GM18861 (cell line): Measurements from ENCODE around the gene TRERF1.

ENCODE experiments used
- ATAC-seq: cut with Tn5 transposase; IDR thresholded peaks from one replicate; pipeline ENCODE4 v1.9.1; 2021; ENCODE audit not compliant: unreplicated experiment

Gene TRERF1

GRCh38 chr6:42374018-42374669 is 77.6 kb downstream of the TRERF1 start:
- no peak for ATAC-seq

GRCh38 chr6:42372699-42373098 is 79.0 kb downstream of the TRERF1 start:
- no peak for ATAC-seq

GRCh38 chr6:42370323-42370985 is 81.3 kb downstream of the TRERF1 start:
- ATAC-seq: no peak

GRCh38 chr6:42369568-42369967 is 82.2 kb downstream of the TRERF1 start:
- no peak for ATAC-seq

- peak; percentile 13 for ATAC-seq
Measured at GRCh38 chr6:42368181-42368580, 83.5 kb downstream of the TRERF1 start.

- peak; percentile 44 for ATAC-seq
Measured at GRCh38 chr6:42367353-42368011, 84.2 kb downstream of the TRERF1 start.

GRCh38 chr6:42366999-42367352 is 84.8 kb downstream of the TRERF1 start:
- ATAC-seq: peak; percentile 10

GRCh38 chr6:42366011-42366705 is 85.6 kb downstream of the TRERF1 start:
- ATAC-seq: no peak

GRCh38 chr6:42365021-42365420 is 86.7 kb downstream of the TRERF1 start:
- ATAC-seq: no peak

GRCh38 chr6:42363926-42364849 is 87.5 kb downstream of the TRERF1 start:
- ATAC-seq: no peak

- ATAC-seq: no peak
Measured at GRCh38 chr6:42361036-42361435, 90.7 kb downstream of the TRERF1 start.

- ATAC-seq: no peak
Measured at GRCh38 chr6:42359021-42359420, 92.7 kb downstream of the TRERF1 start.

- no peak for ATAC-seq
Measured at GRCh38 chr6:42355416-42355815, 96.3 kb downstream of the TRERF1 start.

- ATAC-seq: no peak
Measured at GRCh38 chr6:42354702-42355101, 97.0 kb downstream of the TRERF1 start.

GRCh38 chr6:42352856-42353564 is 98.7 kb downstream of the TRERF1 start:
- ATAC-seq: no peak

- no peak for ATAC-seq
Measured at GRCh38 chr6:42350911-42351310, 100.8 kb downstream of the TRERF1 start.

- no peak for ATAC-seq
Measured at GRCh38 chr6:42349753-42350511, 101.8 kb downstream of the TRERF1 start.

GRCh38 chr6:42347456-42347855 is 104.3 kb downstream of the TRERF1 start:
- ATAC-seq: no peak

- ATAC-seq: no peak
Measured at GRCh38 chr6:42345696-42346416, 105.9 kb downstream of the TRERF1 start.
